ENCODE data around the gene WWOX.

Gene WWOX

GRCh38 chr16:79165506-79165905, 1066.1 kb downstream of the WWOX start:
- no peak for DNase-seq

GRCh38 chr16:79167893-79168292, 1068.4 kb downstream of the WWOX start:
- no peak for DNase-seq

- DNase-seq = no peak
Observed at GRCh38 chr16:79168321-79168720, 1068.9 kb downstream of the WWOX start.

DNA sequence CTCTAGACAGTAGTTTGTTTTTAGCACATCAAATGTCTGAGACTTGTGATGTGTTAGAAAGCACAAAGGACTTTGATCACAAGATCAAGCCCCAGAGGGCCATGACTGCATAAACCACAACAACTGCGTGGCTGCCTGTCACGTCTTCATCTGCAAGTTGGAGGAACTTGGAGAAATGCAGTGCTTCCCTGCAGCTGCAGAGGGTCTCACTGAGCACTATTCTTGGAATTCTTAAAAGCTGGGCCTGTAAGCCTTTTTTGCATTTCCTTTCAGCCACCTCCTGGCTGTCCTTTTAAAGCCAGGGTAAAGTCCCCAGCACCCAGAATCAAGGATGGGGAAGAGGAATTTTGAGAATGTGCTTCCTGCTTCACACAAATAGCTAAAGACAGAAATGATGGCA, 1069.8 kb downstream of the WWOX start:
- peak; percentile 1 for DNase-seq

DNA sequence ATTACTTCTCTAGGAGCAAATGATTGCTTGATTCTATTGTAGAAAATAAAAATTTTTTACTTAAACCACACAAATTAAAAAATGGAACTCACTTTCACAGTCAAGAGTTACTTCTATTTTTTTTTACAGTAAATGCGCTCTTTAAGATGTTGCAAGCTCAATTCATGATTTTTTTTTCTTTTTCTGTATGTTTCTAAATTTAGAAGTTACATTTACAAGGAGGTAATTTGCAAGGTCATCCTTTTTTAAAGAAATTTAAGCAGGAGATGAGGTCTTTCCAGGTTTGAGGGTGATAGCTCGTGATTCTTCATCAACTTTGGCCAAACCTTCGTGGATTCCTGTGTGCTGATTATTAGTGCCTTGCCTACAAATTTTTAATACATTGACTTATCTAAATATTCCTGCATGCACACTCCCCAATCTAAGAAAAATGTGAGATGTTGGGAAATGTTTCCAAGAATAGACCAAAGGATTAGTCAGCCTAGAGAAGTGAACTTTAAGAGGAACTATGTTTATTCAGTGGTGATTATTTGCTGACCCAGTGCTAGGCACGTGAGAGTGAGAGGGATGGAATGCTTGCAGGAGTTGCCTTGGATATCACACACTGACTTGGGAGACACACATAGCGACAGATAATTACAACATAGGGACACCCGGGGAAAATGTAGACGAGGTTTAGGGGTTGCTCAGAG, 1071.2 kb downstream of the WWOX start:
- DNase-seq = peak; percentile 4

DNA sequence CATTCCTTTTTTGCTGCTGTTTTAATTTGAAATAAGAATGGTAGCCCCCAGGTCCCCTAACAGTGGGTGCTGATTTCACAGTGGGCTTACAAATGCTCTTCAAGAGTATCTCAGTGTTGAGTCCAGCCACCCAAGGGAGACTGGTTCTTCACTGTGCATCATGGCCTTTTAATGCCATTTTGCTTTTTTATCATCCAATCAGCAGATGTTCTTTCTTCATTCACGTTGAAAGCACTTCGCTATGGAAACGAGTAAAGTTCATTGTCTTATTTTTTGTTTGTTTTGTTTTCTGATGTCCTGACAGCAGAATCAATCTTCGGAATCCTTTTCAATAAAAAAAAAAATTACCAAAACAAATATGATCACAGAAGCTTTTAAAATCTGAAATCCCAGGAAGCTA, 1072.0 kb downstream of the WWOX start:
- DNase-seq = no peak

DNA sequence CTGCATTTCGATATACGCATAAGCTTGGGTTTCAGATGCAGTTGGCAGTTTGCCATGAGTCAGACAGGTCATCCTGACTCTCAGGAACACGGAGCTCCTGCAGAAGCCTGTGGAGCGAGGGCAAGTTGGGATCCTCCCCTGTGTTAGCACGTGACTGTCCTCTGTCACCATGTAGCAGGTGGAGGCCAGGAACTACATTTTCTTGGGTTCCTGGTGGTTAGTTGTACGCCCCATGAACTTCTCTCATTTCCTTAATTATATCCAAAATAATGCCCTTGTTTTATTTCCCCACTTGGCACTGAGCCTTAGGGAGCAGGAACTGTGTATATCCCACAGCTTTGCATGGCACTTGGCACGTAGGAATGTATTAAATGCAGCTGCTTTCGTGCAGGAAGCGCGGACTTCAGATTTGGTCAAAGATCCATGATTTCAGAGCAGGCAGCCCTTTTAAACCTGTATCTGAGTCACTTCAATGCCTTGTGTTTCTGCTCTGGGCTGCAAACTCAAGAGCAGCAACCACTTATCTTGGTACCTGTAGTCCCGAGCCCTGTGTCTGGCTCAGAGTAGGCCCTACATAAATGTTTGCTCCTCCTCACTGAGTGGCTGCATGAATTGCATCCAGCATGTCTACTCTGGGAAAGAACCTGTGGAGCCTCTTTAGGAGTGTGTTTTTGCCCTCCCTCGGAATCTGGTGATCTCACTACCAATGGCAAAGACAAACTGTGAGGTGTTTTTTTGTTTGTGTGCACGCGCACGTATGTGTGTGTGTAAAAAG, 1072.7 kb downstream of the WWOX start:
- DNase-seq = no peak

DNA sequence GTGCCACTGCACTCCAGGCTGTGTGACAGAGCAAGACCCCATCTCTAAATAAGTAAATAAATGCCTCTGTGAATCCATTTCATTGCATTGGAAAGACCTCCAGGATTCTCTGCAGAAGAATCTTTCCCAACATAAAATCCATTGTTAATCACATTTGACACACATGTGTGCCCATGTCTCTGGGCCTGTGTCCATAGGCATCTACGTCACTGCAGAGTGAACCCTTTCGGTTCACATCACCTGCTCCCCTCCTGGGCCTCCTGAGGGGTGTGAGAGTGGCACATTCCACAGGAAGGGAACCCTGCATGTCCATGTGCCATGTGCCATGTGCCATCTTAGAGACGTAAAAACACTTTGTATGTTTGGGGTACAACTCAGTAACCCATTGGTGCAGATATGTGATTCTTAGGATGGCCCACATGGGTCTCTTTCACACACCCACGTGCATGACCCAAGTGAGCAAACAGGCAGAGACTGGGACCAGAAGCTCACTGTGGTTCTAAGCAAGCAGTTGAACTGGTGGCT, 1073.6 kb downstream of the WWOX start:
- no peak for DNase-seq

GRCh38 chr16:79173919-79174318, 1074.5 kb downstream of the WWOX start:
- no peak for DNase-seq

GRCh38 chr16:79175286-79176057, 1076.0 kb downstream of the WWOX start:
- DNase-seq = no peak

DNA sequence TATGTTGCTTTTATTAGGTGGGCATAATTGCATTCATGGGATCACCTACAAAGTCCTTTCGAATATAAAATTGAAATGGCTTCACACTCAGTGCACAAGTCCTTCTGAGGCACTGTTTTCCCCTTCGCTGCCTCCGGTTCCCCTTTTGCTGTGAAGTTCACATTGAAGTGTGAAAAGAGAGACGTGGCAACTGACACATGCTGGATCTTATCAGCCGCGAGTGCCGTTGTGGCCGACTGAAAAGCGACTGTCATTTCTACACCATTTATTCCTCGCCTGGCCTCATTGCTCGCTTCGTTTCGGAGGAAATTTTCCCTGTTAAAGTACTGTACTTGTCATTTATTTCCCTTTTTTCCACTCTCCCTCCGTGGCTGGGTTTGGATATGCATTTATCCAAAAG, 1077.6 kb downstream of the WWOX start:
- no peak for DNase-seq

DNA sequence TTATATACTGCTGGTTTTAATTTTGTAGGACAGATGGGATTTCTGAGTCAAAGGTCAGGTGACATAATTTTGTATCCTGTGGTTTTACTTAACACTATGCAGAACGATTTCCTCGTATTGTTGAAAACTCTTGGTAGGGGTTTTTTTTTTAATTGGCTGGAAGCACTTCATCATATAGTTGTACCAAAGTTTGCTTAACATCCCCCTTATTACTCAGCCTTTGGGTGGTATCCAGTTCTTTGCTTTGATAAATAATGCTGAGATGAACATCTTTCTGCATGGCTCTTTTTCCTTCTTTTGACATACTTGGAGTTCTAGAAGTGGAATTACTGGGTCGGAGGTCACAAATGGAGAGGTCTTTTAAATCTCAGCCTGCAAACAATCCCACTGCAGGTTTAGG, 1082.0 kb downstream of the WWOX start:
- peak; percentile 3 for DNase-seq

GRCh38 chr16:79182616-79183015, 1083.2 kb downstream of the WWOX start:
- peak; percentile 43 for DNase-seq

DNA sequence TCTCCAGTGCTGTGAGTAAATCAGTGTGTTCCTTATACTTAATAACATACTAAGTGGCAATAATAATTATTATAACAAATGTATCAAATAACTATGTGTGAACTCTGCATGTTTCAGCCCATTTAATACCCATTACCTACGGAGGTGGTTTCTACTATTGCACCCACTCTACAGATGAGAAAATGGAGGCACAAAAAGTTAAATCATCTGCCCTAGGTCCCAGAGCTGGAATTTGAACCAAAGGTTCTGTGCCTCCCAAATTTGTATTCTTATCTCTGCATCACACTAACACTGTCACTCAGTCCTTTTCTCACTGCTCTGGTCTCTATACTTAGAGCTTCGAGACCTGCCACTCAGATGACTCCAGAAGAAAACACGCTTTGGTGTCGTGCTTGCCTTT, 1084.1 kb downstream of the WWOX start:
- DNase-seq = no peak

DNA sequence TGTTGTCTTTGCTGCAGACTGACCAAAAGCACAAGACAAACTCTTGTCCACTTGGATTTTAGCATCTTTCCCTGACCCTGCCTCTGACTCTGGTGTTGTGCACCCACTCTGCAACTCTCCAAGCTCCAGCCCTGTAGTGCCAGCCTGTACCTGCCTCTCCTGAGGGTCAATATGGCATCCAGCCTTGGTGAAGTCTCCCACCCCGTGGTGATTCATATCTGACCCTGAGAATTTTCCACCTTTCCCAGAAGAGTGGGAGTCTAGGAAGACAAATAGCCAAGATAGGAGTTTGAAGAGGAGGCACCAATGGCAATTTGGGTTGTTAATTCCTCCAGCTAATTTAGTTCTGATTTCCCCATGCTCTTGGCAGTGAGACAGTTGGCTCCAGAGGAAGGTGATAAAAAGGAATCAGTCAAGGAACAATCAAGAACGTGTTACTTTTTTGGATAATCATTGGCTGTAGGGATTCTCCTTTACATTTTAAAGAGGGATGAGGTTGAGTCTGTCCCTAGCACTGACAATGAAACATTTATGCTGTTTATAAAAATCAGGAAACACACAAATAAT, 1085.1 kb downstream of the WWOX start:
- DNase-seq = no peak

GRCh38 chr16:79185711-79186110, 1086.3 kb downstream of the WWOX start:
- peak; percentile 12 for DNase-seq

DNA sequence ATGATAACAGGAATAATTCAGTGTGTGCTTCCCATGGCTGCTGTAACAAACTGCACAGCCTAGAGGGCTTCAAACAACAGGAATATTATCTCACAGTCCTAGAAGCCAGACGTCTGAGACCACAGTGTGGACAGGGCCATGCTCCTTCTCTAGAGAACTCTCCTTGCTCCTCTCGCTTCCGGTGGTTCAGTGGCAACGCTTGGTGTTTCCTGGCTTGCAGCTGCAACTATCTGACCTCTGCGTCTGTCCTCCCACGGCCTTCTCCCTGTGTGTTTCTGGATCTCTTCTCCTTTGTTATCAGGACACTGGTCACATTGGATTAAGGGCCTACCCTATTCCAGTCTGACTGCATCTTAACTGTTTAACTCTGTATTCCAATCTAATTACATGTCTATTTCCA, 1086.7 kb downstream of the WWOX start:
- no peak for DNase-seq

GRCh38 chr16:79188115-79188738, 1088.8 kb downstream of the WWOX start:
- no peak for DNase-seq

GRCh38 chr16:79188739-79189122, 1089.3 kb downstream of the WWOX start:
- no peak for DNase-seq

- DNase-seq = no peak
Observed at GRCh38 chr16:79190542-79190941, 1091.1 kb downstream of the WWOX start.

DNA sequence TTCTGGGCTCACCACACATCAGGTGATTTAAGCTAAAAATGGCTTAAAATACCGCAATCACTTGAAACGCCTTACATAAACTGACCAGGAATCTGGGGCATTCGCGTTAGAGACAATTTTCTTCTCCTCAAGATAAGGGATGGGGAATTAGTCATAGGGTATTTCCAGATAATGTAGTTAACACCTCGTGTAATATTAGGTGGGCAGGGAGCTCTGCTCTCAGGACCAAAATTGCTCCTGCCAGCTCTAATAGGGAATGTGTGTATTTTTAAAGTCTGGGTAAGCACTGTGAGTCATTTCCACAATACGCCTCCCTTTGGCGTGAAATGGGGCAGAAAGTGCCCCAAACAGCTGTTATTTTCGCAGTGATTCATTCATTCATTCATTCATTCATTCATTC, 1092.5 kb downstream of the WWOX start:
- no peak for DNase-seq

DNA sequence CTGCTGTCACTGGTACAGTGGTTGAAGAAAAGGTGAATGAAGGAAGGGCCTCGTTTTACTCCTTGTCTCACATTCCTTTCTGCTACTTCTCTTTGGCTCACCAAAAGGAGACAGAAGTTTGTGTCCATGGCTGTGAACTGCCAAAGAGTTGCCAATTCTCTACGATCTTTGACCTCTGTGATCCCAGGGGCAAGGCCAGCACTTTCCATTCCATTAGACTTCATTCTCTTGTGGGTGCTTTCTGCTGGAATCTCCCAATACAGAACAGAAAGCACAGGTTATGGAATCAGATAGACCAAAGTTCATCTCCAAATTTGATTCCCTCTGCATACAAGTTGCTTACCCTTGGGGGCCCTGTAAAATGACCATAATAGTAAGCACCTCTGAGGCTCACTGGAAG, 1093.5 kb downstream of the WWOX start:
- no peak for DNase-seq

DNA sequence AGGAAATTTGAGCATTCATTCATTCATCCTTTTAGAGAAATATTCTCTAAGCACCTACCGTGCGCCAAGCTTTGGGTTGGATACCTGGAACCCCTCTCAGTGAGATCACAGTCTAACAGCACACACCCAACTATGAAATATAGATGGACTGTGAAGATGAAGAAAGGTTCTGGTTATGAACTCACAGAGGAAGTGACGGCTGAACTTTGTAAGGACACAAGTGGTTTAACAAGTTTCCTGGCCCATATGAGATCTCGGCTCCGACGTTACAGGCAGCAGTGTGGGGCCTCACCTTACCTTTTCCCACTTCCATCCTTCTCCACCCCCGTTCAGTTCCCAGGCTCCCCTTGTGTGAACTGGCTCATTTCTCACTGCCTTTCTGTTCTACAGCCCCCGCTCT, 1094.8 kb downstream of the WWOX start:
- no peak for DNase-seq
